Endothelial cell of hepatic sinusoid (primary cell): Measurements from ENCODE around the gene TFAM.
"Not testable (repeated sequence)": the region's sequence is repeated elsewhere in the genome, so short reads cannot be mapped to it uniquely, and the experiment has no call there.

Experiments
- in situ Hi-C: cut with HindIII; loops from 2 replicates; pipeline ENCODE4 v1.10.0; 2017; ENCODE audit warnings: low sequenced_read_pairs

Gene TFAM

DNA sequence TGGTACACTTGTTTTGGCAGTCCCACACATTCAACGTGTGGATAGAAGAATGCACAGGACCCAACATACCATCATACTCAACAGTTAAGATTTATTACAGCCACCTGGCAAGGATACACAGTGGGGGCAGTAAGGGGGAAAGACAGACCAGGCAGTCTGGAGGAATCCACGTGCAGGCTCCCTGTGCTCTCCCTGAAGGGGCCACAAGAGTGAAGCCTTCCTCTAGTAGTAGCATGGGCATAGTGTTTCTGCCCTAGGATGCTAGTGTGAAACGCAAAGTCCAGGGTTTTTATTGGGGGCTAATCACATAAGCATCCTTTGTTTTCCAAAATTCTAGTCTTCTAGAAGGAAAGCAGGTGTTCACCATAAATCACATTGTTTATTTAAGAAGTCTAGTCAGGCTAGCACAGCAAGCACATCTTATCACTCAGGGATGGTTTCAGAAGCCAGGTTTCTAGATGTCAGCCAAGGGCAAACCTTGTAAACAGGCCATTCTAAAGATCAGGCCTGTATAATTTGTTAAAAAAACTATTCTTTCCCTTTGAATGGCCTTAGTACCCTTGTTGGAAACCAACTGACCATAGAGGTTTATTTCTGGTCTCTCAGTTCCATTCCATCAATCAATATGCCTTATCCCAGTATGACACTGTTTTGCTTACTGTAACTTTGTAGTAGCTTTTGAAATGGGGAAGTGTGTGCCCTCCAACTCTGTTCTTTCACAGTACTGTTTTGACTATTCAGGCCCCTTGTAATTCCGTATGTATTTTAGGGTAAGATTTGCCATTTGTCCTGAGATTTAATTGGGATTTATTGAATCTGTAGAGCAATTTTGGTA, 12.4 kb upstream of the TFAM start:
- in situ Hi-C loops = no loop called here

DNA sequence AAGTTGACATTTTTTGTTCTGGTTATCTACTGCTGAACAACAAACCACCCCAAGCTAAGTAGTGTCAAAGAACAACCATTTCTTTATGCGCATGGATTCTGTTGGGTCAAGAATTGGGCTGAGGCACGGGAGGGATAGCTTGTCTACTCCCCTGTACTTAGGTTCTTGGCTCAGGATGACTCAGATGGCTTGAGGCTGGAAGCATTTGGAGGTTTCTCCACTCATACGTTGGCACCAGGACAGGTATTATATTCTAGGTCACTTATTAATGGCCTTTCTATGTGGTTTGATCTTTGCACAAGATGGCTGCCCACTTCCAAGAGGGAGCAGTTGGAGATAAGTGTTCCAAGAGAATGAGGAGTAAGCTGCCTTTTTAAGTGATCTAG, 11.8 kb upstream of the TFAM start:
- in situ Hi-C loops = no loop called here

DNA sequence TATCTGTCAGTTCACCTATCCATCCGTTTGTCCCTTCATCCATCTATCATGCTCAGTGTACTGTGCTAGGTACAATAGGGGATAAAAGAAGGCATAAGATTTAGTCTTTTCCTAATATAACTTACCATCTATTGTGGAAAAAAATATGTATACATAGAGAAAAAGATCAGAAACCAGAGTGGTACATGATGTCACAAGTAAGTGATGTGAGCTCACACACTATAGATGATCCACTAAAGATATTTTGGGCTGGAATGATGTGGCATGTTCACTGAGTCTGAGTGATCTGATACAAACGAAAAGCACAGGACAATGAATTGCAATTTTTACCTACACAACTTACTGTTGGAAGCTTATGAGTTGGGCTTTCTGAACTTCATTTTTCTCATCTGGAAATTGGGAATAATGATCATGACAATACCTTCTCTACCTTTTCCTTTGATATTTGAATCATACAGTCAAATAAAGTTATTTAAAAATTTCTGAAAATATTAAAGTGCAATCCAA, 2.7 kb upstream of the TFAM start:
- in situ Hi-C loops = no loop called here

DNA sequence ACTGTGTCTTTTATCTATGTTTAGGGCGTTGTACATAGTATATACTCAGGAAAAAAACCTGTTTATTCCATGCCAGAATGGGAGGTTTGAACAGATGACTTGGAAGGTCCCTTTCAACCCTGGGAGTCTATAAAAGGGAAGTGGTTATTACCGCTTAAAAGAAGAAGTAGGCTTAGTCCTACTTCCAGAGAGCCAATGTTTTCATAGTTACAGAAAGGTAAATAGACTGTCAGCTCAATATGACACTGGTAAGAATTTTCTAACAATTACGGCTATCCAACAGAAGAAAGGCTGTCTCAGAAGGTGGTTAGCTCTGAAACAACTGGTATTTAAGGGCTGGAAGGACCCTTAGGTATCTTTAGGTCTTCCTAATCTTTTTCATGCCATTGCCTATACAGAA, 1.1 kb upstream of the TFAM start:
- in situ Hi-C loops = no loop called here

DNA sequence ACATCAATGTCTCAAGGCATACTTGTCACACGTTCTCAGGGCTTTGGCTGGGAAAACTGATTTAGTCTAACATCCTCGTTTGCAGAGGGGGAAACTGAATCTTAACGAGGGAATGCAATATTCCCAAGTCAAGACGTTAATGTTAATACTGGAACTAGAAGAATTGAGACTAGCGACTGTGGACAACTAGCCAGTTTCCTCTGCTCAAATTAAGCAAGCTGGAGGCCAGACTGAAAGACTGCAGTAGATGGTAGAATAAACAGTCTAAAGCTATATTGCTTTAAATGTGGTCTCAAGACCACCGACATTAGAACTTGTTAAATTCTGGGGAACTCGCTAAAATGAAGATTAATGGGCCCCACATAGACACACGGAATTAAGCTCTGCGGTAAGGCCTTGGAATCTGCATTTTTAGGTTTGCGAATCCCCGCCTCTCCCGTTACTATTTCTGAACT, 639 bp upstream of the TFAM start:
- in situ Hi-C loops = no loop called here

DNA sequence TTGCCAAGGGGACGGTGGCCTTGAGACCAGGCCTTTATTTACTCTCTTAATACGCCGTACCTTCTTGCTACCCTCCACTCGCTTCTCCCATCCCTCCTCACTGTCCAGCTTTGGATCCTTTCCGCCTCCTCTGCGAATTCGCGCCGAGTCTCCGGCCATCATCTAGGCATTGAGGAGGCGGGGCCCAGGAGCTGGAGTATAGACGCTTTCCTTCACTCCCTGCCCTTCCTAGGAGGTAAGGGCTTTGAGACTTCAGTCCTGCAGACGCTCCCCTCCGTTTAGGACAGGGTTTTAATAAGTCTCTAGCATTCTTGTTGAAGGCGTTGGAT, 538 bp downstream of the TFAM start:
- in situ Hi-C loops = no loop called here

DNA sequence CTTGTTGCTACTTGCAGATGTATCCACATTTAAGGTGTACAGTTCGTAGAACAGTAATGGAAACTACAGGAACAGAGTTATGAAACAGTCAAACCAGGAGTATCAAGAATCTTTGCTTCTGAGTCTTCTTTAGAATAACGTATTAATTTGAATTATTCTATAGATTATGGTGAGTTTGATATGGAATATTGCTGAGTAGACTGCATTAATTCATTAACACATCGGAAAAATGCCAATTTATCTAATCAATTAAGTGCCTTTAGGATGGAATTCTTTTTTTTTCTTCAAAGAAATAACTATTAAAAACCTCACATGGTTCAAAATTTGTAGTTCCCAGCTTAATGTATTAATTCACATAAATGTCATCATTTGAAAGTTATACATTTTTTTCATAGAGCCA, 3.8 kb downstream of the TFAM start:
- in situ Hi-C loops = no loop called here

DNA sequence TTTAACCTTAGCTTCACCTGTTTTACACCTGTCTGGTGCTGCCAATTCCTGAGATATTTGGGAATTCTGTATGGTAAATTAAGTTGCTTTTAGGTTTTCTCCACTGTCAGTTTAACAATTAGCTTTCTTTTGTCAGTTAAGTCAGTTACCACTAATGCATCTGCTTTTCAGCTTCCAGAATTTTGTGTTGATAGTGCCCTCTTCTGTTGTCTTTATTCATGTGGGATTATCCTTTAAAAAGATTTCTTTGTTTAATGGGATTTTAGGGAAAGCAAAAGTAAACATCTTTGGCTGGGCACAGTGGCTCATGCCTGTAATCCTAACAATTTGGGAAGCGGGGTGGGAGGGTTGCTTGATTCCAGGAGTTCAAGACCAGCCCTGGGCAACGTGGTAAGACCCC, 8.1 kb downstream of the TFAM start:
- in situ Hi-C loops = no loop called here

DNA sequence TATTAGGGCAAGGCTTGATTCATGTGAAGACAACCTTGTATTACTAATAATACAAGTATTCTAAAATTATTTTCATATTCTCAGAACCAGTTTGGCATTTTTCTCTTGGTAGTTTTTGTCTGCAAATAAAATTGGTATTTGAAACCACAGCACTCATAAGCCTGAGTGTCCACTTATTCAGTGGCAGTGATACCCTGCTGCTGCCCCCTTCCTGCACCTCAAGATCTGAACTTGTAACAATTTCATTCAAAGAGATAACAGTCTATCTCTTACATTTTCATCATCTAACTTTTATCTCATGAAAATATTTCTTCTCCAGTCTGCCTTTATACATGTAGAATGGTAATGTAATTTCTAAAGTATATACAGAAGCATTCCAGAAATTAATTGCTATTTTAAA, 9.3 kb downstream of the TFAM start:
- in situ Hi-C loops = no loop called here

DNA sequence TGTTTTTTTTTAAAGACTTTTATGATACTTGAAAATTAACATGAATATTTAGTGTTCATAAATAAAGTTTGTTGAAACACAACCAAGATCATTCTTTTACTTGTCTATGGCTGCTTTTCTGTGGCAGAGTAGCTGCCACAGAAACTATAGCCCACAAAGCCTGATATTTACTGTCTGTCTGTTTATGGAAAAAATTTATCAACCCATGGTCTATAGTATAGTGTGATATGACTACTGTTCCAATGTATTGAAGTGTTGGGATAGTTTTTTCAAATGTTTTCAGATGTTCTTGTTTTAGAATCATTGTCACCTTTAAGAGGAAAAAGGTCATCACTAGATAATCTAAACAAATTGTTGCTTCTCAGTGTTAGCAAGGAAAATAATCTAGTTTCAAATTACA, 10.8 kb downstream of the TFAM start:
- in situ Hi-C loops = no loop called here

DNA sequence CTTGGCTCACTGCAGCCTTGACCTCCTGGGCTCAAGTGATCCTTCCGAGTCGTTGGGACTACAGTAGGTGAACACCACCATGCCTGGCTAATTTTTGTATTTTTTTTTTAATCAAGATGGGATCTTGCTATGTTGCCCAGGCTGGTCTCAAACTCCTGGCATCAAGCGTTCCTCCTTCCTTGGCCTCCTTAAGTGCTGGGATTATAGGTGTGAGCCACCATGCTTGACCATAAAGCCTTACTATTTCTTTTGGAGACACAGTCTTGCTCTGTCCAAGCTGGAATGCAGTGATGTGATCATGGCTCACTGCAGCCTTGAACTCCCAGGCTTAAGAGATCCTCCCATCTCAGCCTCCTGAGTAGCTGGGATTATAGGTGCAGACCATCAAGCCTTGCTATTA, 12.6 kb downstream of the TFAM start:
- in situ Hi-C loops = no loop called here

DNA sequence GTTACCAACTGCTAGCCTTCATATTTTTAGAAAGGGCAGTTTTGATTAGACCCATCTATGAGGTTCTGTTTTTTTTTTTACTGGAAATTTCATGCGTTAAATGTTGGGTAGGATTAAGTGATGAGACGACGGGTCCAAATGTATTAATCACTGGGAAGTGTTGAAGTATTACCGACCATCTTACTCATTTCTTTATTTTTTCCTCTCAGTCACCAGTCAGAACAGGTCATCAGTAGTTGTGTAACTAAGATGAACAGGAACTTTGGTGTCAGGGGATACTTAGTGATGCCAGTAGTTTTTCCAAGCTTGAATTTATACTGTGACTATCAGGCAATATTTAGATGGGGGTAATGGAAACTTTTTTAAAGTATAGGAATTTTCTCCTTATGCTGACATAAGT, 14.2 kb downstream of the TFAM start:
- in situ Hi-C loops = no loop called here

DNA sequence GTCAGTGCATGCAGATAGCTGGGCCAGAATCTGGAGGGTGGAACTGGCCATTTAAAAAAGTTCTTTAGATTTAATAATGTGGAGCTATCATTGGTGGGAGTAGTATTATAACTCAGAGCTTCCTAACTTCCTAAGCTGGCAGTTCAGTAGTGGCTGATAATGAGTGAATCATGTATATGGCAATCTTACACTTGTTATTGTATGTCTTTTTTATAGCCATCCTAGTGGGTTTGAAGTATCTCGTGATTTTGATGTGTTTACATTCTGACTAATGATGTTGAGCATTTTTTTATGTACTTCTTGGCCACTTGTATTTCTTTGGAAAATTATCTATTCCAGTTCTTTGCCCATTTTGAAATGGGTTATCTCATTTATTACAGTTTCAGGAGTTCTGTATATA, 15.4 kb downstream of the TFAM start:
- in situ Hi-C loops = no loop called here

DNA sequence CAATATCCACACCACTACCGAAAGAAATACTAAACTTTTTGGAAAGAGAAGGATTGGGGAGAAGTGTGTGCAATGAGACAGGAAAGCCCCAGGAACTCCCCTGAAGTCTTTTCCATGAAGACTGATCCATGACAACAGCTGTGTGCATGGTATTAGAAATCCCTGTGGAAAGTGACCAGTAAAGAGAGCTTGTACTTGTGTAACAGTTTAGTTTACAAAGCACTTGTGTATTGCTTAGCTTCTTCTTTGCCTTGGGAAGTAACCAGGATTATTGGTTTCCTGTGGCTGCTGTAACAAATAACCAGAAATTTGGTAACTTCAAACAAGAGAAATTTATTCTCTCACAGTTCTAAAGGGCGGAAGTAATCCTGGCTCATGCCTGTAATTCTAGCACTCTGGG, 18.8 kb downstream of the TFAM start:
- in situ Hi-C loops = no loop called here

DNA sequence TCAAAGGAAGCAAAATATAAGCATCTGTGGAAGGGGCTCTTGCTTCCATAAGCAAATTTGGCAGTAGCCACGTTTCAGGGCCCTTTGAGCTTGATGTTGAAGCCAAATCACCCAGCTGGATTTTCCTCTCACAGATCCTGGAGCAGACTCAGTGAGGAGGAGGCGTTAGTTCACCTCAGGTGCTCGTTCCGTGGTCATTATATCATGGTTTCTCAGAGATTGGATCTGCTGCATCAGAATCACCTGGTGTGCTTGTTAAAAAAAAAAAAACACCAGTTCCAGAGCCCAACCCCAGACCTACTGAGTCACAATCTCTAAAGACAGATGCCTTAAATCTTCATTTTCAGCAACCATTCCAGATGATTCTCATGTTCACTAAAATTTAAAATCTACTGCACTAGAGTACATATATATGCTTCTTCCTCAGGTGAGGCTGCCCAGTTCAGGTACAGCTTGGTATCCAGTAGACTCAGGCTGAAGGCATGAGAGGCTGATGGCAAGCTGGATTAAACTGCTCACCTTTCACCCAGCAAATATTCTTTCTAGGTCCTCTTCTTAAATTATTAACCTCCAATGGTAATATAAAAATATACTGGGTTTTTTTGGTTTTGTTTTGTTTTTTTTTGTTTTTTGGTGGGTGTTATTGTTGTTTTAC, 24.9 kb downstream of the TFAM start:
- in situ Hi-C loops = no loop called here

DNA sequence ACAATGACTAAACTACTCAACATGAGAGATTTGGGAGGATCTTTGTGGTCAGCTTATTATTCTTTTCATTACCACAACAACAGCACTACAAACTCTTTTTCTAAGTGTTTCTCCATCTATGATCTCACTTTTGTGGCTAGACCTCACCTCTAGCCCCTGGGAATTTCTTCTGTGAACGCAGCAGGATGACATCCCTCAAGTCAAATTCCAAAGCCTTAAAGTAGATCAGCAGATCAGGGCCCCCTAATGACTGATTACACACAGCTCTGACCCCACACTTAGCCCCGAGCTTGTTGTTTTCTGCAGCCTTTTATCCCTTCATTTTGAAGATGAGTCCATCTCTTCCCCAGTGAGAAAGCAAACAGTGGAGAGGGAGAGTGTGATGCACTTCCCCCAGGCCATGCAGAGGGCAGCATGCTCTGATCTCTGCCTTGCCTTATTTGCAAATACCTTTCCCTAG, 27.3 kb downstream of the TFAM start:
- in situ Hi-C loops = no loop called here

DNA sequence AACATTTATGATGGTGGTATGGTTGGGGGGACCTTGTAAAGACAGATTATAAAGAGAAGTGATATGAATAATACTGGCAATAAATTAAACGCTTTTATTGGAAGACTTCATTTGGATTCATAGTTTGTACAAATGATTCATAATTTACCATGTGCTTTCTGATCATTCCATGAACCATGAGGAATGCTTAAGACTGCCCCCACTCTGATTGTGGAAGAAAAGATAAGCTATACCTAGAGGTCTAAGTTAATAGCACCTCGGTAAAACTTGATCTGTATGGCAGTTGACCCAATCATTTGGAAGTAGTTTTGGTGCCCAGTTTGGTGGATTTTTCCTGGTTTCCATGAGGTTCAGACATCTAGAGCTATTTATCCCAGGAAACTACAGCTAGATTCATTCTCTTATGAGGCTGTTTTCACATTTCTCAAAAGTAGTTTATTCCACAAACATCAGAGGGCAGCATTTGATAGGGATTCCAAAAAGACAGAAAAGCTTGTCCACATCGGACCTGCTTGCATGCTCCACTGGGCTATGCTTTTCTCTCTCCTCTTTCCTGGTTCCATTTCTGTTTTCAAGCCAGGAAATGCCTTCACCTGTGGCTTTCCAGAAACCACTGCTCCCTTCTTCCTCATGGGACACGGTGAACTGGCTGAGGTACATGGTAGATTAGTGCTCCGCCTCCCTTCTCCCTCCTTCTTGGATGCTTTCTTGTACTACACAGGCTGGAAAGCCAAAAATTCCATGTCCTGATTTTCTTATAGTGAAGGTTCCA, 29.2 kb downstream of the TFAM start:
- in situ Hi-C loops = no loop called here

DNA sequence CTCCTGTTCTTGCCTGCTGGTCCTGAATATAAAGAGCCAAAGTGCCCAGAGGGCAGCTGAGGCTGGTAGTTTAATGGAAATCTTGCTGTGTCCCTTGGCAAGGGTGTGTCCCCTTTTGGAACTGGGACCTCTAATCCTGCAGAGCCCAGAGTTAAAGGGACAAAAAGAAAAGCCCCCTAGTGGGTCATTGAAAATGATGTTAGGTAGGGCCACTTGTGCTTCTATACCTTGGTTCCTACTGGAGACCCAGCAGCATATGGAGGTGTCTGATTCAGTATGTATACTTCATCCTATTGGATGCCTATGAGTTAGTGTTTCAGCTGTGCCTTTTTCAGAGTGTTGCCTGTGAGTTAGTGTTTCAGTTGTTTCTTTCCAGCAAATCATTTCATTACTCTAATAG, 30.5 kb downstream of the TFAM start:
- in situ Hi-C loops = no loop called here

DNA sequence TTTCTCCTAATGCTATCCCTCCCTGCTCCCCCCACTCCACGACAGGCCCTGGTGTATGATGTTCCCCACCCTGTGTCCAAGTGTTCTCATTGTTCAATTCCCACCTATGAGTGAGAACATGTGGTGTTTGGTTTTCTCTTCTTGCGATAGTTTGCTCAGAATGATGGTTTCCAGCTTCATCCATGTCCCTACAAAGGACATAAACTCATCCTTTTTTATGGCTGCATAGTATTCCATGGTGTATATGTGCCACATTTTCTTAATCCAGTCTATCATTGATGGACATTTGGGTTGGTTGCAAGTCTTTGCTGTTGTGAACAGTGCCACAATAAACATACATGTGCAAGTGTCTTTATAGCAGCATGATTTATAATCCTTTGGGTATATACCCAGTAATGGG, 32.7 kb downstream of the TFAM start:
- in situ Hi-C loops = not testable (repeated sequence)

DNA sequence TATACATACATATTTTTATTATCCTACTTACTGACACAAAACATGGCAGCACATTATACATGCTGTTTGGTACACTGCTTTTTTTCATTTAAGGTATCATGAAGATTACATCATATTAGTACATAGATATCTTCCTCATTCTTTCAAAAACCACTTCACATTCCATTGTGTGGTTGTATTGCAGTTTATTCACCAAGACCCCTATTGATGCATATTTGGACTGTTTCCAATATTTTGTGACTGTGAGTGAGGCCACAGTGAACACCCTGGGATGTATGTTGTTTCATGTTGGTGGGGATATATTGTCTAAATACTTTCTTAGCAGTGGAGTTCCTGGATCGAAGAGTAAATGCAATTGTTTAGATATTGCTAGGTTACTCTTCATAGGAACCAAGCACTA, 39.0 kb downstream of the TFAM start:
- in situ Hi-C loops = no loop called here

DNA sequence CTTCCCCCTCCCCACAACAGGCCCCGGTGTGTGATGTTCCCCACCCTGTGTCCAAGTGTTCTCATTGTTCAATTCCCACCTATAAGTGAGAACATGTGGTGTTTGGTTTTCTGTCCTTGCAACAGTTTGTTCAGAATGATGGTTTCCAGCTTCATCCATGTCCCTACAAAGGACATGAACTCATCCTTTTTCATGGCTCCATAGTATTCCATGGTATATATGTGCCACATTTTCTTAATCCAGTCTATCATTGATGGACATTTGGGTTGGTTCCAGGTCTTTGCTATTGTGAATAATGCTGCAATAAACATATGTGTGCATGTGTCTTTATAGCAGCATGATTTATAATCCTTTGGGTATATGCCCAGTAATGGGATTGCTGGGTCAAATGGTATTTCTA, 43.2 kb downstream of the TFAM start:
- in situ Hi-C loops = not testable (repeated sequence)

DNA sequence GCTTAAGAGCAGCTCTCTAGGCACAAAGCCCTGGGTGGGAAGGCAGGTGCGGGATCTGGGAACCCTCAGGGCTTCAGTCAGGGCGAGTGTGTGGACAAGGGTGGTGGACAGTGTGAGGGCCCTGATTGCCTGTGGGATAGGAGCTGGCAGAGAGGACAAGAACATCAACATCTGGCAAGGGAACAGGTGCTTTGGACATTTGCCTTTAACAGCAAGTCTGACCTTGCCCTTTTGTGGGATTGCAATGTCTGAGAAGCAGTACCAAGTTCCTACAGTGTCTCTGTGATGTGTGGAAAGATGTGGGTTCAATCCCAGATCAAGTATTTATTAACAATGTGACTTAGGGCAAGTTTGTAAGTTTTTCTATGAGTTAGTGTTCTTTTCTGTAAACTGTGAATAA, 46.7 kb downstream of the TFAM start:
- in situ Hi-C loops = no loop called here
